ENCODE data around the gene PAX1.

DNA sequence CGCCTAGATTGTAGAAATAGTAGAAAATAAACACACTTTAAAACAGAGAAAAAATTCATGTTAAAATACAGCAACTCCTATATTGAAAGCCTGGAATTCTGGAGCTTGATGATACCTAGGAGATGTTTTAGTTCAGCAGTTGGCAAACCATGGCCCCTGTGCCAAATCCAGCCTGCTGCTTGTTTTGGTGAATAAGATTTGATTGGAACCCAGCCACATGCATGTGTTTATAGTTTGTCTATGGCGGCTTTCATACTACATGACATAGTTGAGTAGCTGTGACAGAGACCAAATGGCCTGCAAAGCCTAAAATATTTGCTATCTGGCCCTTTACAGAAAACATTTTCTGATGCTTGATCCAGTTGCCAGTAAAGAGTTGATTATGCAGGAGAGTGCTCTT lies 57.2 kb downstream of the PAX1 start:
- TF ChIP-seq GATA3 (IDR thresholded peaks at IDR 0.05; ENCODE audit: low read depth, low read length) (no peak), GATA2 (IDR thresholded peaks at IDR 0.05; ENCODE audit: low read depth, low read length) (no peak)
